ENCODE data around the gene ALPK1.

Gene ALPK1

DNA sequence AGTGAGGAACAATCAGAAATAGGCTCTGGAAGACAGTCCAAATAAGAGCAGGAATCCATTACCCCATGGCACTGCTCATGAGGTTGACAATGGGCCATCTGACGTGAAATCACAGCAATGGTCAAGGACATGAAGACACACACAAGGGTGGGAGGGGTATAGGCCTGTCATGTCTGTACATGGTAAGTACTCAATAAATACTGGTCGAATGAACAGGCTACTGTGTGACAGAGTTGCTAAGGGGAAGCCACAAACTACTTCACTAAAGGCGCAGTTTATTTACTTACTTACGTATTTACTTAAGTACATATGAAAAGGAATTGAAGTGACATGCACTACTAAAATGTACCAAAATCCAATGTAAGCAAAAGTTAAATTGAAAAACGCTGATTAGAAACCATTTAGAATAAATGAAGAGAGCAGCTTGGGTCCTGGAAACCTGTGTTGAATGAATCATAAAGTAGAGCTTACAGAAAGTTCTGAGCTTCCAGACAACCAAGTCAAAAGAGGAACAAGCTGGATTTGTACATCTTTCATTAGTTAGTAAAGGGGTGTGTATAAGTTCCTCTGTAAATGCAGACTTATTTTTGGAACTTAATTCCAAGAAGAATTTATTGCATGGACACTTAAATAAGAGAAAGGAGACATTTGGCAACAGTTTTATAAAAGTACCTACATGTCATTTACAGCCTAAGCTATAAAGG lies 32.7 kb downstream of the ALPK1 start:
- no peak for DNase-seq

DNA sequence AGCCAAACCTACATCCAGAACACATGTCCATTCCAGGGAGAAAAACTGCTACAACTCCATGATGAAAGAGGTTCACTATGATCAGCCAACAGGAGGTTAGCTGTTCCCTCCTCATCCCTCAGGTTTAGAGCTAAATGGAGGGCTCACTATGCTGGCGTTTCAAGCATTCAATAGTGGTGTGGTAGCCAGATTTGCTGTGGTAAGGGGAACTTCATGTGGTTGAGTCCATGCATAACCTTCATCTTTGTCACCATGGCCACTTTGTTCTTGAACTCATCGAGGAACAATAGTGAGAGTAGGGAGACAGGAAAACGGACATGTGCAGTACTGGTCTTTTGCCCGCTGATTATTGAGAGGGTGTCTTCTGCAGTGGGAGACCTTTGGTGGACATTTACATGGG lies 33.8 kb downstream of the ALPK1 start:
- DNase-seq: no peak

DNA sequence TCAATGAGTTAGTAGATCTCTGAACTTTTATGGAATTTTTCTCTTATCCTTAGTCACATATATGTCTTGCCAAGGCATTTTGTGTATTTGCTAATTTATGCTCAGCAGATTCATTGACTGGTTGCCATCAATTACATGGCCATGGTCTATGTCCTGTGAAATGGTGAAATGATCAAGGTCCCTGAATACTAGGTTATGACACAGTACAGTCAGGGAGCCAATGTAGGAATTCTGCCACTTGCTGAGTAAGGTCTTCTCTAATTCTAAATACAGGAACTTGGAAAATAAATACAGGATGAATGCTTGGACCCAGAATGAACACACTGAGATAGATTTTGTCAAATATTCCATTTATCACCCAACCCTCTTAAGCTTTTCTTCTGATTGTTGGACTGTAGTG lies 35.2 kb downstream of the ALPK1 start:
- no peak for DNase-seq

DNA sequence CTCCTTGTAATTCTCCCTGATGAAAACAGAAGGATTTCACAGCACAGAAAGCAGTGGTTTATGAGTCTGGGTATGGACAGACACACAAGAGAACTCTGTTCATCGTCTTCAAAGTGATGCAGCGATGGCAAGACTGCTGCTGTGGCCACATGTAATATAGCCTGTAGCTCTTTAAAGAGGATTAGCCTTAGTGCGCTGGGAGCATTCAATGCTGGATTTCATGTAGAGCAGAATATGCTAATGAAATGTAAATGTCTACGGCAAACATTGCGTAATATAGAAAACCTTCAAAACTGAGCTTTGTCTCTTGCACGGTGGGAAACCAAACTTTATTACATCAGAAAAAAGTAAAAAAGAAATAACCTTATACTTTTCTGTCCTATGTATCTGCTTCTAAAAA lies 42.9 kb downstream of the ALPK1 start:
- no peak for DNase-seq

DNA sequence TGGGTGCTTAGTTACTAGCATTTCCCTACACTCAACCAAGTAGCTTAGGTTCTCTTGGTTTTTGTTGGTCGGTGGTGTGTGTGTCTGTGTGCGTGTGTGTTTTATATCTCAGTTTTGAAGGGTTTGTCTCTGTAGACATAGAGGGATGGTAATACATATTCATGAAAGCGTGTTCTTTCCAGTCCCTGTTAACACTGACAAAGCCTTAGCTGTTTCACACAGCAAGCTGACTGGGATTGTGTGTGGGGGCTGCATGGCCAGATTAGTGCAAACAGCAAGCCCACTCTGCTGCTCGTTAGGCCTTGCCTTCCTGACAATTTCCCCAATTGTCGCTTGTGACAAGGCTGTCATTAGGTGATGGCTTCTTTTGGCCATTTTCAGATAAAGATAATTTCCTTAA lies 43.9 kb downstream of the ALPK1 start:
- DNase-seq: no peak

DNA sequence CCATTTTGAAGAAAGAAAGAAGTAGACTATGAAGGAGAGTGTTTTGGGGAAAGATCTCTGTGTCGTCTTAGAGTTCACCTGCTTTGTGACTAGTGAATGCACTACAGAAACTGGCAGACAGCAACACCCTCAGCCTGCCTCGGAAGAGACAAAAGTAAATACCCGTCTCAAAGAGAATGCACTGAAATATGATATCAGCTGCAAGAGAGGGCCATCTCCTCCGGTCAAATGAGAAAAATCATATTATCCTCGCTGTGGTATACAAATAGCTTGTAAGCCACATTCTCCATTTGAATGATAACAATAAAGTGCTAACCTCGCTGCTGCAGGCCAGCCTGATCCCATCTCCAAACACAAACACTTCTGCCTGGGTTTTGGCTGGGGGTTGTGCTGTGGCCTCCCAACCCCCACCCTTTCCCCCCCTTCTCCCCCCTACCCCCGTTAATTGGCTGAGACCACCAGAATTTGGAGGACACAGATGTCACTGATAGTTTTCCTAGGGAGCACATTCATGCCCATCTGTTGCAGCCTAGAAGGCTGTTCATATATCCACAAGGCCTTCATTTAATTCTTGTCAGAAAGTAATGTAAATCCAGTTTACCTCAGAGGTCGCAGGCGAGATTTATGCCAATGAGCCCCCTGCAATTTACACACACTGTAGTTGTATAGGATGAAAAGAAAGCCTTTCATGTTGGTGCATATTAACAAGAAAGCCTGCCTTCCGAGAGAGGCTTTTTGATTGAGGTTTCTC lies 46.3 kb downstream of the ALPK1 start:
- DNase-seq: peak; percentile 14

DNA sequence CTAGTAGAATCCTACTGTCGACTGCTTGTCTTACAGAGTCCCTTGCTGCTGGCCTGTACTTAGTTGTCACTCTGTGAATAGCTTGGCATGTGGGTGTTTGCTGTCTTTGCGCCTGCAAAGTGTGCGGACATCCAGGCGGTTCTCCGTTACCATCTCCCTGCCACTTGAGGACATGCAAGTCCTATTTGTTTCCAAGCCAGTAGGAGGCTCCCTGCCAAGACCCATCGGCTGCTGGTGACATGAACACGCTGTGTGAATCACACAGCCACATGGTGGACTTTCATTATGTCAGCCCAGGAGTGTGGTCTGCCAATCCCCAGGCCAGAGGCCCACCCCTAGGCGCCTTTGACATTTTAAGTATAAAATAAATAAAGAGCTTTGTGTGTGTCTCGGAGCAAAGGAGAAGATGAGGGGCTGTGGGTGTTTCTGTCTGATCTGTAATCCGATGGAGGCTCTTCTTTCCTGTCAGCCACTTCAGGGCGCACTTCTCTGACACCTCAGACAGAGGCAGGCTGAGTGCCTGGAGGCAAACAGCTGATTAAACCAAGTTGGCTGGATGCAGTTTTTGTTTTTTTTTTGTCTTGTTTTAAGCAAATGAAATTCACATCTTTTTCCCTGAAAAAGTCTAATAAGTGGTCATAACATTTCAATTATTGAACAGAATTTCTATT lies 51.5 kb downstream of the ALPK1 start:
- DNase-seq: peak; percentile 50

DNA sequence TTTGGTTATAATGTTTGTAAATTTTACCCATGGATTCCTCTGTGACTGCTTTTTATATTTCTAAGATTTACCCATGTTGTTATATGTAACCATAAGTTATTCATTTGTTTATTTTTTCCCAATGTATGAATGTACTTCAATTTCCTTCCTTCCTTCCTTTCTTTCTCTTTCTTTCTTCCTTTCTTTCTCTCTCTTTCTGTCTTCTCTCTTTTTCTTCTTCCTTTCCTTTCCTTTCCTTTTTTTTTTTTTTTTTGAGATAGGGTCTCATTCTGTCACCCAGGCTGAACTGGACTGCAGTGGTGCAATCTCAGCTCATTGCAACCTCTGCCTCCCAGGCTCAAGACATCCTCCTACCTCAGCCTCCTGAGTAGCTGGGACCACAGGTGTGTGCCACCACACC lies 55.6 kb downstream of the ALPK1 start:
- no peak for DNase-seq

DNA sequence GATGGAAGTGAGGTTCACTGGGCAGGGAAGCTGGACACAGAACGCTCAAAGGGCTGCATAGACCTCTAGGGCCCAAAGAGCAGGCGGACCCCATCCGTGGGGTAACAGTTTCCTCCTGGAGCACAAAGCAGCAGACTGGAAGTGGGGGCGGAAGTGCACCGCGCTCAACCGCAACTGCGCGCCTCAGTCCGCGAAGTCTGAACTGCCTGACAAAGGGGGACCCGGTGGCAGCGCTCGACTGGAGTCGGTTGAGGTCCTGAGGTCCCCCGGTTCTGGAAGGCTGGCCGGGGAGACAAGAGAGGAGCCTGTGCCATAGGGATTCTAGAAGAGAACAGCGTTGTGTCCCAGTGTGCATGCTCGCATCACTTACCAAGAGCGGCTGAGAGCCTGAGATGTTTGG lies 58.5 kb downstream of the ALPK1 start:
- no peak for DNase-seq

DNA sequence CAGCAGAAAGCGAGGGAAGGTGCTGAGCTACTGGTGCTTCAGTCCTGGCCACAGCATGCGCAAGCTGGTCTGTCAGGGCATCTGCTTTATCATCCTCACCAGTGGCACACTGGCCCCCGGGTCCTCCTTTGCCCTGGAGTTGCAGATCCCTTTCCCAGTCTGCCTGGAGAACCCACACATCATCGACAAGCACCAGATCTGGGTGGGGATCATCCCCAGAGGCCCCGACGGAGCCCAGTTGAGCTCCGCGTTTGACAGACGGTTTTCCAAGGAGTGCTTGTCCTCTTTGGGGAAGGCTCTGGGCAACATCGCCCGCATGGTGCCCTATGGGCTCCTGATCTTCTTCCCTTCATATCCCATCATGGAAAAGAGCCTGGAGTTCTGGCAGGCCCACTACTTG lies 60.3 kb downstream of the ALPK1 start:
- DNase-seq: no peak

DNA sequence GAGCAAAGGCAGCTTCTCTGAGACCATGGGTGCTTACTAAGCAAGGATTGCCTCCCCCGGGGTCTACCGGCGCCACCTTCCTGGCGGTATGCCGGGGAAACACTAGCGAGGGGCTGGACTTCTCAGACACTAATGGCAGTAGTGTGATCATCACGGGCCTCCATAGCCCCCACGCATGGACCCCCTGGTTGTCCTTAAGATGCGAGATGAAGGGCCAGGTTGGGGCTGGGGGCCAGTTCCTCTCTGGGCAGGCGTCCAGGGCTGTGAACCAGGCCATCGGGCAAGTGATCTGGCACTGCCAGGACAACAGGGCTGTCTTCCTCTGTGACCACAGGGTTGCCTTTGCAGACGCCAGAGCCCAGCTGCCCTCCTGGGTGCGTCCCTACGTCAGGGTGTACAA lies 60.7 kb downstream of the ALPK1 start:
- no peak for DNase-seq

DNA sequence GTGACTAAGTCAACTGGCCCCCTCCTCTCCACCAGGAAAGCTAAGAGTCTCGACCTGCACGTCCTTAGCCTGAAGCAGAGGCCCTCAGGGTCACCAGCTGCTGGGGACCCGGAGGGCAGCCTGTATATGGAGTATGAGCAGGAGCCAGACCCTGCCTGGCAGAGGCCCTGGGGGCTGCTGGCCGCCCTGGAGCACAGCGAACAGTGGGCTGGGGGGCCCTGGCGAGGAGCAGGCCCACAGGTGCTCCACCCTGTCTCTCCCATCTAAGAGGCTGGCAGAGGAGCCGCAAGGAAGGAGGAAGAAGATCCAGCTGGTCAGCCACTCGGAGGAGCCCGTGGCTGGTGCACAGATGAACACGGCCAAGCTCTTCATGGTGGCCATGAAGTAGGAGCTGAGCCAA lies 61.2 kb downstream of the ALPK1 start:
- DNase-seq: no peak

DNA sequence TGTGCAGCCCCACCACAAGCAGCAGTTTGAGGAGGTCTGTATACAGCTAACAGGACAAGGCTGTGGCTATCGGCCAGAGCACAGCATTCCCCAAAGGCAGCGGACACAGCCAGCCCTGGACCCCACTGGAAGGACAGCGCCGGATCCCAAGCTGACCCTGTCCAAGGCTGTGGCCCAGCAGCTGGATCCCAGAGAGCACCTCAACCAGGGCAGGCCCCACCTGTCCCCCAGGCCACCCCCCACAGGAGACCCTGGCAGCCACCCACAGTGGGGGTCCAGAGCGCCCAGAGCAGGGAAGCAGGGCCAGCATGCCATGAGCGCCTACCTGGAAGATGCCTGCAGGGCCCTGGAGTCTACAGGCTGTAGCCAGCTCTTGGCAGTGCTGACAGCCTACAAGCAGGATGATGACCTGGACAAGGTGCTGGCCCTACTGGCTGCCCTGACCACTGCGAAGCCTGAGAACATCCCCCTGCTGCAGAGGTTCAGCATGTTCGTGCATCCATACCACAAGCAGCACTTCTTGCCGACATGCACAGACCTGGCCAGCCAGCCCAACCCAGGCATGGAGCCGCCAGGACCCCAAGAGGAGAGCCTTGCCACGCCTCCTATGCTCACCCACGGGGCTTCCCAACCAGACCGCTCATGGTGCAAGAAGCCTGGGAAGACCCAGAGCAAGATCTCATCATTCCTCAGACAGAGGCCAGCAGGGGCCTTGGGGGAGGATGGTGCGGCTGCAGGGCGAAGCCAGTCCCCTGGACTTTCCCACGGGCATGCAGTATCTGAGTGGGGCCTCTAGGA lies 62.0 kb downstream of the ALPK1 start:
- DNase-seq: no peak

DNA sequence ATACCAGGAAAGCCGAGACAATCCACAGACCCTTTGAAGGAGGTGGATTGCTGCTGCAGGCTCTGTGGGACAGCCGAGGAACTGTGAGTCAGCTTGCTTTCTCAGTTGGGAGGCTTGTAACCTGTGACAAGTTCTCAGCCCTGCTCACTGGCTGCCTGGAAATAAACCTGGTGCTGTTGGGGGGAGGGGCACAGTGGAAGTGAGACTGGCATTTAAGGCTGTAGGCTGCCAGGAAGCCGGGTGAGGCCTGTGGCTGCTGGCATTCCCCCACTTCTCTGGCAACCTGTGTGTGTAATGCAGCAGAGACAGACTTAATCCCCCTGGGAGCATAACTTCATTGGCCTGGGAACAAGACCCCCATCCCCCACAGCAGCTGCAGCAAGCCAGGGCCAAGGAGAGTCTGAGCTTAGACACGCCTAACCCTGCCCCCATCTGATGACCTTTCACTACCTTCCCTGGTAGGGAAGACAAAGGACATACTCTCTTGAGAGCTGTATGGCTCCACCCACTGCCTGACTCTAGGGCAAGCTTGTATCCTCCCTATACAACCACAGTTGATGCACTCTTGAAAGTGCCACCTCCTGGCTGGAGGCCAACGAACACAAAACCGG lies 64.1 kb downstream of the ALPK1 start:
- DNase-seq: no peak

DNA sequence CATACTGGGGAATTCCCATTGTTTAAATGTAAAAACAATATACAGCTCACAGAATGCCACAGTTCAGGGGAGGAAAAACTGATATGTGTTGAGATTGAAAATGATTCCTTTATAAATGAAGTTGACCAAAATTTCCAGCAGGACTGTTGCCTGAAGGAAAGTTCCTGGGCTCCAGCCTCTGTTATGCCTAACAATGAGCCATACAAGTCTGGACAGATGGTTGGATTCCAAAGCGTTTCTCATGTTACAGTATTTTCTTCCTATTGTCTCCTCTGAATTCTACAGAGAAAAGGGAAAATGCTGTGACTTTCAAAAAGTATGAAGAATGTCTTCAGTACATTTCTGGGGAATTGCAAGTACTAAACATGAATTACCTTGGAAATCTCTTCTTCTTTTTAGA lies 73.3 kb downstream of the ALPK1 start:
- DNase-seq: no peak

DNA sequence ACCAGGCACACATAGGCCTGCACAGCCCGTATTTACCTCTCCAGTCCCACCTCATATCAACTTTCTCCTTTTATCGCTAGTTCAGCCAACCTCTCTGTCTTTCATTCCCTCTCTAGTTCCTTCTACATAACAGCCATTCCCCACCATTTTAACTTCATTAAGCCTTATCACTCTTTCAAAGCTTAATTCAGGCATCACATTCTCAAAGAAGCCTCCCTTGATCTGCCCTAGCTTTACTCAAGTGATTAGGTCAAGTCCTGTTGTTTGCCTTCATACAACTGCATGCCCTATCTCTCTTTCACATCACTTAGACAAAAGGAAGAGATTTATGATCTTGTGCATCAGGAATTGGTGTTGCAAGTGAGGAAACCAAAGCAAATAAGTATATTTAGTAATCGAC lies 74.2 kb downstream of the ALPK1 start:
- no peak for DNase-seq

DNA sequence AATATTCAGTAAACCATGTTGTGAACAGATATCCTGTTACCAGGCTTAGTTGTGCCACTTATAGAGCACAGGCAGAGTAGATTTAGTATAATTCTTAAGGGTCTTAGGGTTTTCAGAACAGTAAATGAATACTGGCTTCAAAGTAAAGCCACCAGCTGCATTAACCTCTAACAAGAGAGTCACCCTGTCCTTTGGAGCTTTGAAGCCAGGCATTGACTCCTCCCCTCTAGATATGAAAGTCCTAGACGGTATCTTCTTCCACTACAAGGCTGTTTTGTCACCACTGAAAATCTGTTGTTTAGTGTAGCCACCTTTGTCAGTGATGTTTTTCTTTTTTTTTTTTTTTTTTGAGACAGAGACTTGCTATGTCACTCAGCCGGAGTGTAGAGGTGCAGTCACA lies 77.7 kb downstream of the ALPK1 start:
- DNase-seq: no peak

DNA sequence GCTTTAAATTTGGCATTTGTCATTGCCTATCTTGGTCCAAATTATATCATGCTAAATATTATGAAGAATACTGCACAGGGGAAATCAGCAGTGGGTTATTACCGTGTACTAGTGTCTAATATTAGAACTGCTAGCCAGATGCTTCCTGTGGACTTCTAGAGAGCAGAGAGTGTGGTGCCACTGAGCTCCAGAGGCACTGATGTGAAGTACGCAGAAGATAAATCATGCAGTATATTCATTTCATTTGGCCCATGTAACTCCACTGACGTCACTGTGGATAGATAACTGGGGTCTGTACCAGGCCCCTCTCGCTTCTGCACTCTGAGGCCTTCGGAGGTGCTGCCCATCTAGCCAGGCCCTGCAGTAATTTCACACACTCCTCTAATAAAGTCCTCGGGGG lies 80.0 kb downstream of the ALPK1 start:
- no peak for DNase-seq

DNA sequence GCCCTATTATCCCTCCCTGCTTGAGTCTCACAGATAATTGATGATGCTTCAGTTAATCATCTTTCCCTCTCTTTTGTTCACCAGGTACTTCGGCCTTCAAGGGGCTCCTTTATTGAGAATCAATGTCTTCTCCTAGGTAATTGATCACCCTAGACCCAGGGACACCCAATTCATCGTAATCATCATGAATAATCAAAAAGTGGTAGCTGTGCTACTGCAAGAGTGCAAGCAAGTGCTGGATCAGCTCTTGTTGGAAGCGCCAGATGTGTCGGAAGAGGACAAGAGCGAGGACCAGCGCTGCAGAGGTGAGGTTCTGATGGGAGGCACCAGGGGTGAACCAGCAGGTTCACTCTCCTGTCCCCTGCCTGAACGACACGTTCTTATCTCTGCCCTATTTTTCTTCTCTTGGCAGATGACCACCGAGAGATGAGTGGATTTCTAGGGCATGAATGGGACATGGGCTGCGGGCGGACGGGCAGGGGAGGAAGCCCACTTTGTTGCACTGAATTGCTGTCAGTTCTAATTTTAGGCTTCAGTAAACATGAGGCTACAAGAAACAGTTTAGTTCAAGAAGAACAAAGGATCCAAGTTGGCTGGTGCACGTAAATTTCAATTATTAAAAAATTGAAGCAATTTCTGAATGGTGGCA lies 80.5 kb downstream of the ALPK1 start:
- no peak for DNase-seq

DNA sequence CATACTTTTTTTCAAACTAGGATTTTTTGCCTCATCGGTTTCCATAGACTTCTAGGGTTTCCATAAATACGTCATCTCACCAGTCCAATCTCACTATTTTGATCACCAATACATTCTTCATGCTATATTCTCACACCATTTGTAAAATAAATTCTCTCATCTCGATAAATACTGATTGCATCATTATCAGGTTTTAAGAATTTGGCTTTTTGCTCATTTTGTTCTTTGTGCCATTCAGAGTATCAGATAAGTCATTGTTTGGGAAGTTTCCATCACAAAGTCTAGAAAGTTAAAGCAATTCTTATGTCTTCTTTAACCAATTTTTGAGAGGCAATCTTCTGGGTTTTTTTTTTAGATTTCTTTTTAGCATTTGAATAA lies 81.1 kb downstream of the ALPK1 start:
- no peak for DNase-seq

DNA sequence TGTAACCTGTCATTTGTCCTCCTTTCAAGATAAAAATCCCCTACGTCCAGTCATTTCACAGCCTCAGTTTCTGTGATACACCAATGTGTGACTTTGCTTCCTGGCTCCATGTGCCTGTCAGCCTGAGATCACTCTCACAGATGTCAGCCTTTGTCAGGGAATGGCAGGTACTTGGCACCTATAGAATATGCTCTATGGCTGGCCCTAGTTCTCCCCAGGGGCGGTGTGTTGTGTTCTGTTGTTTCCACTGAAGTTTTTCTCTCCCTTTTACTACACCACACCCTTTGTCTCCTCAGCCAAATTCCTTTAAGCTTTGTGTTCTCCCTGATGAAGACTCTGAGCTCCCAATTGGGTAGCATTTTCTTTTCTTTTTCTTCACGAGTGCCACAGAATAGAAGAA lies 81.7 kb downstream of the ALPK1 start:
- DNase-seq: no peak

DNA sequence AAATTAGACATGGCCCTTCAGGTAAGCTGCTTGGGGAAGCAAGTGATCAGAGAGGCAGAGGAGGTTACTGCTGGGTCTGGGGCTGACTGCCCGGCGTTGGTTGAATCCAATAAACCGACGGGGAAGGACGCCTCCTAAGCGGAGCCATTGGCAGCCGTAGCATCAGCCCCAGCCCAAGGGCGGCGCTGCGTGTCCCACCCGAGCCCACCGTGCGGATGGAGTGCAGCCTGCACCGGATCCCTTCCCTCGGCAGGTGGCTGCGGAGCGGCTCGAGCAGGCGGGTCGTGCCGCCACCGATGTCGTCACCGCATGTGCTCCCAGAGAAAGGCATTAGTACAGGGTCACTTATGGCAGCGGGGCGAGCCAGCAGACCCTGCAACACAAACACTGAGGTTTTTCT lies 82.1 kb downstream of the ALPK1 start:
- no peak for DNase-seq

All from NCI-H1105 treated with DMSO at 0.1 percent for 48 hours (cell line).